ENCODE results near the gene FAM131C.
A peak's percentile ranks its signal among the peaks of the same experiment; 100 is the strongest.
"Not testable (repeated sequence)": the region's sequence is repeated elsewhere in the genome, so short reads cannot be mapped to it uniquely, and the experiment has no call there.

The FAM131C gene

DNA sequence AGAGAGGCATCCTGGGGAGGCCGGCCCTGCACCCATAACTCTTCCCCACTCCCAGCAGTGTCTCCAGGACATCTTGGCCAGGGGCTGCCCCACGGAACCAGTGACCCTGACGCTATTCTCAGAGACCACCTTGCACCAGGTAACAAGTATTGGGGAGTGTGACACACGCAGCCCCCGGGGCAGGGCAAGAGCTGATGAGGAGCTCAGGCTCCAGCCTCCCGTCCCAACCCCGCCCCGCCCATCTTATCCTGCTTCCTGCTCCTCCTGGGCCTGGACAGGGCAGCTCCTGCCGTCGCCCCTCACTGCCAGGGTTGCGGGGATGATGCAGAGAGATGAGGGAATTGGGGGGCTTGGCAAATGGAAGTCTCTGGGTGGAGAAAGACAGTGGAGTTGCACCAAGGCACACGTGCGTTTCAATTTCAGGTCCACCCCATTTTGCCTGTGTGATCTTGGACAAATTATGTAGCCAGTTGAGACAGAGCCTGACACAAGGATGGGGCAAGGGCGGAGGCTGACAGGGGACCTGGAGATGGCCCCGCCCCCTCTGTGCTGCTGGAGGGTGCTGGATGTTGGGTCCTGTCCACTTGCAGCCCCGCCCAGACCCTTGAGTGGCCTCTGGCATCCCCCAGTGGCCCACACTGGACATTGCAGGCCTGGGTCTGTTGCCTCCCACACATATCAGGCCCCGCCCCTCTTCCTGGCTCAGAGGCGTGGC, 40.9 kb downstream of the FAM131C start:
- peak; percentile 67 to 82 for DNase-seq

DNA sequence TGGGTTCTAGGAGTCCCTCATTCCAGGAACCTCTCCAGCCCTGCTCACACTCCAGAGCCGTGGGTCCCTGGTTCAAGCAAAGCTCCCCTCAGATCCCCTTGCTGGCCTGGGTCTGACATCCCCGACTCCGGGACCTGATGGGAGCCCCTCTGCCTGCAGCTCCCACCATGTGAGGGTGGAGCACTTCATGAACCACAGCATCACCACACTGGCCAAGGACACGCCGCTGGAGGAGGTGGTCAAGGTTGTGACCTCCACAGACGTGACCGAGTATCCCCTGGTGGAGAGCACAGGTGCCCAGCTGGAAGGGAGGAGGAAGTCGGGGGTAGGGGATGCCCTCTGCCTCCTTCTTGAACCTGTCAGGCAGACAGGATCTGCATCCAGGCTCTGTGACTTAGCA, 41.9 kb downstream of the FAM131C start:
- DNase-seq = no peak

DNA sequence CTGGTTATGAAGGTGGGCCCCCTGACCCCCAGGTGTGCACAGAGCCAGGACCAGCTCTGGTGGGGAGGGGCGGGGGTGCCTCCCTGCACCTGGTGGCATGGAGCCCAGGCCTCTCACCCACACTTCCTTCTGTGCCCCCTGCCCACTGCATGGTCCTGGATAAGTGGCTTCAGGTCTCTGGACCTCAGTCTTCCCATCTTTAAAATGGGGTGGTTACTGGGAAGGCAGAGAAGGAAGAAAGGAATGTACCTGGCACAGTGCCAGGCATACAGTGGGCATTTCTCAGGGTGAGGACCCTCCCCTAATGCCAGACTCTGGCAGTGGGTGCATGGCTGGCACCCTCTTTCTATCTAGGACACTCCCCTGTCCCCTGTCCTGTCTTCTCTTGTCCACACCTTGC, 44.2 kb downstream of the FAM131C start:
- DNase-seq = no peak

DNA sequence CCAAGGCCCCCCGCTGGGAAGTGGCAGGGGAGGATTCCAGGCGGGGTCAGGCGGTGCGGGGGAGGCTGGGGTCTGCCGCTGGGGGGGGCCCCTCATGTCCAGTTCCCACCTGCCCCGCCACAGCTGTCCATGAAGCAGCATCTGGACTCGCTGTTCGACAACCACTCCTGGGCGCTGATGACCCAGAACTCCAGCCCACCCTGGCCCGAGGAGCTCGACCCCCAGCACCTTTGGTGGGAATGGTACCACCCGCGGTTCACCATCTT, 44.5 kb downstream of the FAM131C start:
- not testable (repeated sequence) for DNase-seq

DNA sequence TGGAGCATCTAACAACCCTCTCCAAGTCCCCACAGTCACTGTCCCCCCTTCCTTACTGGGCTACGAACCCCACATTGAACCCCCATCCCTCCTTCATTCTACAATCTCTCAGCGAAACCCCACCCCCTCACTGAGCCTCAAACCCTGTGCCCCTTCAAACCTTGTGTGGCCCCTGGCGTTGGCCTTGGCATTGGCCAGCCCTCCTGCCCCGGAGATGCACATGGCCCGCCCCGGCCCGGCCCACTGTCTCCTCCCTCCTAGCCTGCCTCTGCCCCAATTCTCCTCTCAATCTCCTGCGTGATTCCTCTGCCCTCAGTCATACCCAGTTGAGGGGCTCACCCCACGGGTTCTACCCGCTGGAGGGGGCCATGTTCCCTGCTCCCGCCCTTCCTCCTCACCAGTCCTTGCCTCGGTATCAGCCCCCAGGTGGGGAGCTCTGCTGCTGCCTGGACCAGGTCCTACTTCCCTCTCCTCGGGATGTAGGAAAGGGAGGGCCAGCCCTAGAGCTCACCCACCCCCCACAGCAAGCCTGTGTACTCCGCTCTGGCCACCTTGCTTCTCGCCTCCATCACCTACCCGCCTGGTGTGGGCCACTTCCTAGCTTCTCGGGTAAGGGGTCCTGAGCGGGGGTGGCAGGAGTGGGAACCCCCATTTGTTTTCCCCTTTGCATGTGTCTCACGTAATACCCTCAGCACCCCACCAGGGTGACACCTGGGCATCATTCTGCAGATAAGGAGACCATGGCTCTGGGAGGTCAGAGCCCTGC, 45.0 kb downstream of the FAM131C start:
- DNase-seq = no peak

DNA sequence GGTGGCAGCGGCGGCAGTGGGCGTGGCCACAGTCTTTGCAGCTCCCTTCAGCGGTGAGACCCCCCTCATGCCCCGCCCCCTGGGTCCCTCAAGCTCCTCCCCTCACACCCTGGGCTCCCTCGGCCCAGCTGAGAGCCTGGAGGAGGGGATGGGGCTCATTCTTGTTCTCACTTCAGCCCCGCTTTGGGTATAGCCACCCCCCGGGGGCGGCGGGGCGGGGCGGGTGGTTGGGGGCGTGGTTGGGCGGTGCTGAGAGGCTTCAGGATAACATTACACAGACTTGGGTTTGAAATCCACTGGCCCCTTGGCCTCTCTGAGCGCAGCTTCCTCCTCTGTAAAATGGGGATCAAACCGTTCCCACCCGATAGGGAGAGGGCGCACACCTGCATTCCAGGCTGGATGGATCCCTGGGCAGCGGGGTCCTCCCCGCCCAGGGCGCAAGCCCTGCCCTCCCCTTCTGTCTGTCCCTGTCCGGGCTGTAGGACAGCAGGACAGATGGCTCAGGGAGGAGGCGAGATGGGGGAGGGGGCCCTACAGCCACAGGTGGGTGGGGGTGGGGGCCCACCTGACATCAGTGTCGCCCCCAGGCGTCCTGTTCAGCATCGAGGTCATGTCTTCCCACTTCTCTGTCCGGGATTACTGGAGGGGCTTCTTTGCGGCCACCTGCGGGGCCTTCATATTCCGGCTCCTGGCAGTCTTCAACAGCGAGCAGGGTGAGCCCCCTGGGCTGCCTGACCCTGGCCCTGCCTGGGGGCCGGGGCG, 46.5 kb downstream of the FAM131C start:
- DNase-seq = no peak

DNA sequence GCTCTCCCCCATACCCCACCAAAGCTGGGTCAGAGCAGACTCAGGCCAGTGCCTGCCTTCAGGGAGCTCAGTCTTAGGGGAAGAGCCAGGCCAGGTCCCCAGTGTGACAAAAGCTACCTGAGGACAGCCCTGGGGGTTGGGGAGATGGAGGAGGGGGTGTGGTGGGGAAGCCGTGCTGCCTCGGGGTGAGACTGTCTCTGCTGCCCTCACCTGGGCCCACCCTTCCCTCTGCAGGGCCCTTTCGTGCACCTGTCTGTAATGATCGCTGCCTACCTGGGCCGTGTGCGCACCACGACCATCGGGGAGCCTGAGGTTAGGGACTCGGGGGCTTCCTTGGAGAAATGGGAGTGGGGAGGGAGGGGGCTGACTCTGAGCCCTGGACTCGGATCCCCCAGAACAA, 47.1 kb downstream of the FAM131C start:
- DNase-seq = not testable (repeated sequence)

DNA sequence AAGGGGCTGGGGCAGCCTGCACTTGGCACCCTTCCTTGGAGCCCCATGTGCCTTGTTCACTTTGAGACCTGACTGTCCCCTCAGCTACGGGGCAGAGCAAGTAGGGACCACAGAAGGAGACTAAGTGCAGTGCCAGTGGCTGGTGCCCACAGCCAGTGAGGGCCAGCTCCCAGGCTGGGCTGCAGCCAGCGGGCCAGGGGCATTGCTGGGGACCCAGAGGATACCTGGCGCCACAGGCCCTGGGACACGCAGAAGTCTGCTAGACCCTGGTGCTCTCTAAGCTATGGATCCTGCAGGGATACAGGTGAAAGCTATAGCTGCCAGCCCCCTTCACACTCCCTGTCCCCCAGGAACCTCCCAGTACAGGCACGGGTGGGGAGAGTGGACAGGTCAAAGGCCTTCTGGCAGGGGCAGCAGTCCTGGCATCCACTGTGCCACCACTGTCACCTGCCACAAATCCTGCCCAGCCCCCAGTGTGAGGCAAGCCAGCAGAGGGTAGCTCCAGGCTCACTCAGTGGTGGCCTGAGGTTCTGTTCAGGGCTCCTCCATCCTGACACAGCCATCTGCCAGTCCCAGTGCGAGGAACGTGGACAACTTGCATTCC, 50.3 kb downstream of the FAM131C start:
- DNase-seq = no peak

DNA sequence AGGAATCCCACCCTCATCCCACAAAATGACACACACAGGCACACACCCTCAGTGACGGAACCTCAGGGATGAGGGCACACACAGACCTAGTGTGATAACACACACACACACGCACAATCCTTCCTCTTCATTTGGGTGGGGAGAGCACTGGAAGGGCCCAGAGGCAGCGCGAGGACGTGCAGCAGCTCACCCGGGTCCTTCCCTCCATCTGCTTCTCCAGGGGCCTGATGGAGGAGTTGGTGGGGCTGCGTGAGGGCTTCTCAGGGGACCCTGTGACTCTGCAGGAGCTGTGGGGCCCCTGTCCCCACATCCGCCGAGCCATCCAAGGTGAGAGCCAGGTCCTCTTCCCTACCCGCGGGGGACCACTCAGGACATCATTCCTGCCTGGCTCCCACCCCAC, 51.1 kb downstream of the FAM131C start:
- no peak for DNase-seq

DNA sequence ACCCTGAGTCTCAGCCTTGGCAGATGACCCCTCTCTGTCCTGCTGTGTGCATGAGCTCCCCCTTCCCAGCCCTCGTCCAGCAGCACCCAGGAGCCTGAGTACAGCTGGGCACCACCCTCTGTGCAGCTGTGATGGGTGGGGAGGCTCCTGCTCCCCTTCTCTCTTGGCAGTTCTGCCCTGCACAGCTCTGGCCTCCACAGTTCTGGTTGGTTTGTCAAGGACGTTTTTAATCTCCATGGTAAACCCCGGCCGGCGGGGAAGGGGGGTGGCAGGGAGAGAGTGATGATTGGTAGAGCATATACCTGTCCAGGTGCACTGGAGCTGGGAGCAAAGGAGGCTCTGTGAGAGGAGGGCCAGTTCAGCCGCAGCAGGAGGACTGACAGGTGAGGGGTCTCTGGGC, 51.8 kb downstream of the FAM131C start, which contains the start of gene CLCNKA:
TSS of gene CLCNKA (plus strand) at position 356 of the 400 bp plus-strand sequence. CDS start 584 bp downstream, outside the sequence.
- DNase-seq = no peak

DNA sequence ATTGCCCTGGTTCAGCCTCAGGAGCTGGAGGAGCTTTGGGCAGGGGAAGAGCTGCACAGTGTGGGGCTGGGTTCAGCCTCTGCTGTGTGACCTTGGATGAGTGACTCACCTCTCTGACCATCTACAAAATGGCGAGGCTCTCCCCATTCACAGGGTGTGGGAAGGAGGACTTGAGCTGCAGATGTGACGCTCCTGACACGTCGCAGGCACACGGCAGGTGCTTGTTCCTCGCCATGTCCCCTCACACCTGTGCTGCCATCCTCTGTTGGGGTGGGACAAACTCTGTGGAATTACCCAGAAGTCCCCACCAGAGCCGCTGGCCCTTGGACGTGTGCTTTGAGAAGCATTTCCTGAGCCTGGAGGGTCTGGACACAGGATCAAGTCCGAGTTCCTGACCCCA, 52.6 kb downstream of the FAM131C start:
- DNase-seq = not testable (repeated sequence)

DNA sequence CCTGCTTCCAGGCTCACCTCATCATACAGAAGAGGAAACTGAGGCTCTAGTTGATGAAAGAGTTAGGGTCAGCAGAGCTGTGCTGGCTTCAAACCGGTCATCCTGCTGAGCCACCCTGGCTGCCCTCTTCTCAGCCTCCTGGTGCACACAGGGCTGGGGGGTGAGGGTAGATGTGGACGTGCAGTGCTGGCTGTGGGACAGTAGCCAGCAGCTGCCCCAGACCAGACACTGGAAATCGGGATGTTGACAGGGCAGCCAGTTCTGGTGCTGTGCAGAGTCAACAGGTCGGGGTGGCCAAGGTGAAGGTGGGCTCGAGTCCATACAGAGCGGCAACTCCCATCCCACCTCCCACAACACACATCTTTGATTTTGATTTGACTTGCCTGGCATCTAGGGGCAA, 53.1 kb downstream of the FAM131C start:
- no peak for DNase-seq

DNA sequence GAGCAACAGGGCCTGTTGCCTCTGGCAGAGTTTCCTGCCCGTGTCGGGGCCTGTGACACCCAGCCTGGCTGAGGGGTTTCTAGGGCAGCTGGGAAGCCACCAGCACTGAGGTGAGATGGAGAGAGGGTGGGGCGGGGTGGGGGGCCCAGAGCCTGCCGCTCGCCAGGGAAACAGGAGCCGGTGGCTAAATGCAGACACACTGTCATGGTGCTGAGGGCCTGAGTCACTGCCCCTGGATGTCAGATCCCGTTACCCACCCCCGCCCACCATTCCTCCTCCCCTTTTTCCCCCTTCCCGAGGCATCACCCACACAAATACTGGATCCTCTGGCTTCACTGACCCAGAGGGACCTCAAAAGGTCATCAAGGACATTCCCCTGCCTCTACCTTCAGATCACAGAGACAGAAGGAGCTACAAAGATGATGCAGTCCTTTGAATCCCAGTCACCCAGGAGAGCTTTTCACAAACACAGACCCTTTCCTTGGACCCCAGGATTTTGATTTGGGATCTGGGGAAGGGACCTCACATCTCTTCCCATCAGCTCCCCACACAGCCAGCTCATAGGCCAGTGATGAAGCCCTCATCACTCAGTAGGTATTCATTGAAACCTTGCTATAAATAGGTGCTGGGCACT, 53.7 kb downstream of the FAM131C start:
- DNase-seq = peak in 1 of 2 experiments; percentile 19

DNA sequence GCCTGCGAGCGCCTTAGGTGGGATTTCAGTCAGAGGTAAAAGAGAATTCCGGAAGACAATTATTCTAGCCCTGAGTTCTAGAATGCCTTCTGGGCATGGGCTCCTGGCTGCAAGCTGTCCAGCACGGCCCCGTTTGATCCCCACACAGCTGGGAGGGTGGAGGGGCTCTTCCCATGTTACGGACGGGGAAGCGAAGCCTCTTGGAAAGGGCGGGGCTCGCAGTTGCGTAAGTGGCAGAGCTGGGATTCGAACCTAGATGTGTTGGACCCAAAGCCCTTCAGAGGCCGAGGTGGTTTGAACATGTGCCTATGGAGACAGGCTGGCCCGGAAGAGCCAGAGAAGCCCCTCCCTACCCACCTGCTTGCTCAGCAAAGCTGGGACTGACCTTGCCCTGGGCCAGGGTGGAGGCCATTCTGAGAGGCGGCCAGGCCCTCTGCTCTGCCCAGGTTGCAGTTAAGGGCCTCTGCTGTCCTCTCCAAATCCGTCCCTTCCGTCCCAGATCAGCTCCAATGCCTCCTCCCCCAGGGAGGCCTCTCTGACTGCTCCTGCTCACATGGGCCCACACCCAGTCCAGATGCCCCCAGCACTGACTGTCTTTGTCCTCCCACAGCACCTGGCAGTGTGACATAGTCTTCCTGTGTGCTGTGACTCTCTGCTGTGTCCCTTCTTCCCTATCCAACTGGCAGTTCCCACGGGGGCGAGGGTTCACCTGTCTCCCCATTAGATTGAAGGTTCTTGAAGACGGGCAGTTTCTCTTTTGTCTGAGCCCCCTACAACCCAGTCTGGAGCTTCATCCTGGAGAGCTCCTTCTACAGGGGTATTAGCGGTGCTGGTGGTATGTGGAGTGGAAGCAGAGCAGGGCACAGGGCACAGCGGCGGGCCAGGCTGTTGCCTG, 54.5 kb downstream of the FAM131C start:
- DNase-seq = peak; percentile 25 to 36

DNA sequence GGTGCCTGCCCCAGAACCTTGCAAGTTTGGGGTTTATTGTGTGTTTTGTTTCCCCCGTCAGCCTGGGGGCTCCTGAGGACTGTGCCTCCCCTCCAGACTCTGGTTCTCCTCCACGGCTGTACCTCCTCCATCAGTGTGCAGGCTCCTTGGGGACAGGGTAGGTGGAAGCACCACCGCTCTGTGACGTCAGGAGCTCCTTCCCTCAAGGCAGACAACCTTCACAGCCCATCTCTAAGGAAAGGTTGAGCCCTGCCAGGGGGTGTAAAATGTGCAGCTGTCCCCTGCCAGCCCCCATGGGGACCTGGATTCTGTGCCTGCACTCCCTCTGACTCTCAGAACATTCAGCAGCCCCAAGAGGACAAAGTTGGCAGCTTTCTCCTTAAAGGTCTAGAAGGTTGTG, 55.1 kb downstream of the FAM131C start:
- no peak for DNase-seq

DNA sequence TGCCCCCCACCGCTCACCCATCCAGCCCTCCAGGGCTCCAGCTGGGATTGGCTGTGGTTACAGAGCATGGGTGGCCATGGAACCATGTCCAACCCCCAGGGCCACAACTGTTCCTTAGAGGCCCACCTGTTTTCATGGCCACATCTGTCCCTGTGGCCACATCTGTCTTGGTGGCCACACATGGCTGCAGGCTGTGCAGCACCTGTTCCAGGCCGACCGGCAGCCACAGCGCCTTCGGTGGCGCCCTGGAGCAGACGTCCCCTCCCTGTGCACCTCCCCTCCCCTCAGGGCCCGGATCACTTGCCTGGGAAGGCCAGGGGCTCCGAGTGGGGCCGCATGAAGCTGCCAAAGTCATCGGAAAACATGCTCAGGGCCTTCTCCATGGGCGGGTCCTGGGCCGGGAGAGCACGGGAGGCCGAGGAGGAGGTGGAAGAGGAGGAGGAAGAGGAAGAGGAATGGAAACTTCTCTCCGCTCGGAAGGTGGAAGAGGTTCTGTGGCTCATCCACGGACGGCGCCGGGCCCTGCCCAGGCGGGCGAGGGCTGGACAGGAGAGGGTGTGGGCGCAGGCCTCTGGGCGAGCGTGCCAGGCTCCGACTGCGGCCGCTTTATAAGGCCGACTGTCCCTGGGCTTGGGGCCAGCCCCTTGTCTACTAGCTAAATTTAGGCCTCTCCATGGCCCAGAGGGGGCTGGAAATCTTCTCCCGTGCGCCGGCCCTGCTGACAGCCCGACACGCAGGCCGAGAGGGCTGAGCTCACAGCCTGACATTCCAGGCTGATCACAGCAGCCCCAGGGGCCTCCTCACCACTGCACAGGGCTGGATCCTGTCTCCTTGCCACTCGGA, 55.8 kb downstream of the FAM131C start, which contains the start of gene HSPB7:
TSS of gene HSPB7 (minus strand) at position 583 of the 843 bp plus-strand sequence. CDS start at position 503, 80 bp downstream.
- peak; percentile 10 to 39 for DNase-seq

DNA sequence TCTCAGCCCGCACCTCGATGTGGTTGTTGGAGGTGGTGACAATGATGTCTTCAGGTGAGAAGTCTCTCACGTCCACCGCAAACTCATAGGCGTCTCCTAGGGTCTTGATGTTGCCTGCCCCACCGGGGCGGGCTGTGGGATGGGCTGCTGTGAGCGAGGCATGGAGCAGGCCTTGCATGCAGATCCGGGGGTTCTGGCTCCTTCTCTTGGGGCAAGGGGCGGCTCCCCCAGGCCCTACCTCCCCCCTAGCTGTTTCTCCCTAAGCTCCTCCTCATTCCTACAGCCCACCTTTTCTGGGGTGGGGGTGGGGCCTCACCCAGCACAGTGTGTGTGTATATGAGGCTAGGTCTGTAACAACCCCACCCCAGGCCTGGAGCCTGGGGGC, 56.4 kb downstream of the FAM131C start:
- DNase-seq = no peak

DNA sequence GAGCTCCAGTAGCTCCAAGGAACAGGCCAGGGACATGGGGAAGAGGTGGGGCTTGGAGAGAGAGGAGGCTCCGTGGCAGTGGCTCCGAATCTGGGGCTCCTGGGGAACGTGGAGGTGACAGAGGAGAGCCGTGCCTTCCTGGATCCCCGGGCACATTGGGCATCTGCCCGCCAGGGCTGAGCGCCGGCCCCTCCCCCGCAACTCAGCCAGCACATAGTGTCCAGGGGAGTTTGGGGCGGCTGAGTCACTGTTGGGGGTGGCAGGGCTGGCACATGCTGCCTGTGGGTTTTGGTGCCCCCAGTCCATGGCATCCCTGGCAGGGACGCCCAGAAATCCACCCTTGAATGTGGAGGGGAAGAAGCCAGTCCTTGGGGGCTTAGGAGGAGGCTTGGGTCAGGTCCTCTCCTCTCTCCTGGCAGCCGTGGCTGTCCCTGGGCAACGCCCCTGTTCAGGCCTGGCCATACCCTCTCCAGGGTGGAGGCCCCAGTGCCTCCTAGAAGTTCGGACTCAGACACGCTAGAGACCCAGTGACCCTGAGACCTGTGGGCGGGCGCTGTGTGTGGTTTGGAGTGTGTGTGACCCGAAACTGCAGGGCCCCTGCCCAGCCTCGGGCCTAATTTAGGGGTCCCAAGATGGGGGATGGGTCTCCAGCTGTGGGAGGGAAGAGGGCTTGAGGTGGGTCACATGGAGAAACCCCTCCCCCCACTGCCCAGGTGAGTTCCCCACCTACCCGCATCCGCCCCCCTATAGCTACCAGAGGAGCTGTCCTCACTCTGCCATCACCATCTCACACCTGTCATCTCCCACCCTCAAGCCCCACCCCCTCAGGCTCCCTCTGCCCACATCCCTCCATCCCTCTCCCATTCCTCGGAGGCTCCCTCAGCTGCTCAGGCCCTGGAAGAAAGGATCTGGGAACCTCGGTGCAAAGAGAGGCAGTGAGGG, 57.2 kb downstream of the FAM131C start:
- no peak for DNase-seq

DNA sequence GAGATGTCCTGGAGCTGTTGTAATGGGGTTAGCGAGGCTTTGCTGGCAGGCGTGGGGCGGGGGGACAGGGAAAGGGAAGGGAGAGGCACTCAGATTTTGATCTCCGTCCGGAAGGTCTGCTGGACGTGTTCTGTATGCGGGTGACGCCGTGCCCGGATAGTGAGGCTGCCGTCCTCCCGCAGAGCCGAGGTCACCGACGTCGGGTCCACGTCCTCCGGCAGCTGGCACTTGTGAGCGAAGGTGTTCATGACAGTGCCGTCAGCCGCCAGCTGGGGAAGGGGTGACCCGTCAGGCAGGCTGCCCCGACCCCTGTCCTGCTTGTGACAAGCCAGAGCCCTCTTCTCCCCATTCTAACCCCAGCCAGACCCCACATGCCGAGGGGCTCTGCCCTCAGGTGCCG, 58.0 kb downstream of the FAM131C start:
- no peak for DNase-seq

All from SHP77 (cell line).